HPDE6-E6E7 (cell line): ENCODE data around the gene EIPR1.

Experiments used
- DNase-seq: peaks from one replicate; pipeline ENCODE4 v3.0.0; 2011; ENCODE audit warnings: missing footprints; ENCODE audit errors: extremely low spot score

The EIPR1 gene

GRCh38 chr2:3305952-3306351 lies 71.7 kb downstream of the EIPR1 start:
- DNase-seq = no peak

GRCh38 chr2:3305431-3305830 lies 72.2 kb downstream of the EIPR1 start:
- DNase-seq = no peak

GRCh38 chr2:3303583-3304406 lies 73.8 kb downstream of the EIPR1 start:
- peak; percentile 87 for DNase-seq

- DNase-seq = no peak
Observed at GRCh38 chr2:3302751-3303582, 74.7 kb downstream of the EIPR1 start.

- no peak for DNase-seq
Observed at GRCh38 chr2:3302421-3302750, 75.2 kb downstream of the EIPR1 start.

- DNase-seq = no peak
Observed at GRCh38 chr2:3301001-3301400, 76.6 kb downstream of the EIPR1 start.

GRCh38 chr2:3300224-3300995 lies 77.2 kb downstream of the EIPR1 start:
- DNase-seq = no peak

- no peak for DNase-seq
Observed at GRCh38 chr2:3299703-3300102, 77.9 kb downstream of the EIPR1 start.

- no peak for DNase-seq
Observed at GRCh38 chr2:3299130-3299529, 78.5 kb downstream of the EIPR1 start.

- DNase-seq = no peak
Observed at GRCh38 chr2:3298191-3298590, 79.4 kb downstream of the EIPR1 start.

- no peak for DNase-seq
Observed at GRCh38 chr2:3297523-3297922, 80.1 kb downstream of the EIPR1 start.

GRCh38 chr2:3296182-3296972 lies 81.2 kb downstream of the EIPR1 start:
- no peak for DNase-seq

GRCh38 chr2:3294493-3294892 lies 83.1 kb downstream of the EIPR1 start:
- no peak for DNase-seq

- no peak for DNase-seq
Observed at GRCh38 chr2:3294069-3294468, 83.5 kb downstream of the EIPR1 start.

- DNase-seq = no peak
Observed at GRCh38 chr2:3293221-3293620, 84.4 kb downstream of the EIPR1 start.

GRCh38 chr2:3292416-3292815 lies 85.2 kb downstream of the EIPR1 start:
- no peak for DNase-seq

GRCh38 chr2:3291750-3292149 lies 85.9 kb downstream of the EIPR1 start:
- DNase-seq = no peak

- DNase-seq = no peak
Observed at GRCh38 chr2:3291113-3291512, 86.5 kb downstream of the EIPR1 start.

GRCh38 chr2:3290655-3291054 lies 87.0 kb downstream of the EIPR1 start:
- DNase-seq = no peak

GRCh38 chr2:3289971-3290370 lies 87.6 kb downstream of the EIPR1 start:
- no peak for DNase-seq

- DNase-seq = no peak
Observed at GRCh38 chr2:3289526-3289925, 88.1 kb downstream of the EIPR1 start.

- no peak for DNase-seq
Observed at GRCh38 chr2:3289171-3289515, 88.5 kb downstream of the EIPR1 start.
